AG10803 (cell line): Measurements from ENCODE around the gene CADPS2.

Source experiments
- DNase-seq: peaks from one replicate; pipeline ENCODE4 v3.0.0; 2010; ENCODE audit warnings: low read depth
- H3K4me3 ChIP-seq: 2 replicates; pipeline ENCODE4 v1.5.1; 2011; ENCODE audit warnings: mild to moderate bottlenecking, low read length, control low read depth
- CTCF ChIP-seq: conservative IDR thresholded peaks from 2 replicates; pipeline ENCODE4 v1.5.1; 2011; ENCODE audit warnings: mild to moderate bottlenecking, low read length, control low read depth, inconsistent platforms

CADPS2 gene

GRCh38 chr7:122304996-122305421, 581.3 kb downstream of the CADPS2 start:
- H3K4me3 ChIP-seq = no peak overlapping the region; the same call in 1 of the 2 replicates
- peak; percentile 10 for DNase-seq
- TF ChIP-seq CTCF = no peak

GRCh38 chr7:122304319-122304975, 581.8 kb downstream of the CADPS2 start, which contains the start of gene FEZF1:
TSS of gene FEZF1 (minus strand) at chr7:122304750. CDS start at chr7:122304437, 313 bp downstream.
- DNase-seq = no peak
- no peak within 1 kb of the TSS; the same call in 1 of the 2 replicates for H3K4me3 ChIP-seq
- no peak for TF ChIP-seq CTCF

- no peak for TF ChIP-seq CTCF
- H3K4me3 ChIP-seq = no peak overlapping the region
- DNase-seq = no peak
Measured at GRCh38 chr7:122303531-122304318, 582.5 kb downstream of the CADPS2 start.

GRCh38 chr7:122302761-122303530, 583.3 kb downstream of the CADPS2 start:
- H3K4me3 ChIP-seq = no peak overlapping the region
- no peak for DNase-seq
- no peak for TF ChIP-seq CTCF

- TF ChIP-seq CTCF = no peak
- no peak overlapping the region for H3K4me3 ChIP-seq
- DNase-seq = no peak
Measured at GRCh38 chr7:122301858-122302760, 584.2 kb downstream of the CADPS2 start.
